MM.1S (cell line): ENCODE data around the gene SNX7.

Experiments used
- EZH2 ChIP-seq: fragments of 300-600 bp; sonication (generic); optimal IDR thresholded peaks from 2 replicates; pipeline ENCODE3; 2017; ENCODE audit warnings: low read depth, mild to moderate bottlenecking, antibody characterized with exemption, low read length, mixed read lengths
- EZH2phosphoT487 ChIP-seq: fragments of 300-600 bp; sonication (generic); IDR thresholded peaks from 2 replicates; pipeline ENCODE4 v1.6.1; 2018; ENCODE audit warnings: antibody characterized with exemption, low read length
- TF ChIP-seq, protein P1 (sequence below): fragments of 300-600 bp; sonication (generic); IDR thresholded peaks from 2 replicates; pipeline ENCODE4 v1.5.1; 2016; ENCODE audit warnings: antibody characterized with exemption, low read length, mixed read lengths

DNA sequence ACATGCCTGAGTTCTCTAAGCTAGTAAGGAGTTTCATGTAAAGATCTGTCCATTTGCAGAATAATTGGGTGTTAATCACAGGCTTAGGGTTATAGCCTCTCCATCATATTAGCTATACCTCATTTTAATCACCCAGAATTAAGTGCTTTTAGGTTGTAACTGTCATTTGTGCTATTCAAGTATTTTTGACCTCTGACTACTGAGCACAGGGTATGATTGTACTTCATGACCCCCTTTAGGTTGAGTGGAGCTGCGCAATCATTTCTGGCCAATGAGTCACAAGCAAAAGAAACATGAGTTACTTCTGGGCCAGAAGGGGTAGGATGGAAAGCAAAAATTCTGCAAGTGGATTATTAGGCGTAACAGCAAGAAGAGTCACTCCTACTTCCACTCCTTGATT is 8.4 kb upstream of the SNX7 start:
- TF ChIP-seq EZH2phosphoT487 (no peak), EZH2 (no peak)
- TF ChIP-seq, protein P1, sequence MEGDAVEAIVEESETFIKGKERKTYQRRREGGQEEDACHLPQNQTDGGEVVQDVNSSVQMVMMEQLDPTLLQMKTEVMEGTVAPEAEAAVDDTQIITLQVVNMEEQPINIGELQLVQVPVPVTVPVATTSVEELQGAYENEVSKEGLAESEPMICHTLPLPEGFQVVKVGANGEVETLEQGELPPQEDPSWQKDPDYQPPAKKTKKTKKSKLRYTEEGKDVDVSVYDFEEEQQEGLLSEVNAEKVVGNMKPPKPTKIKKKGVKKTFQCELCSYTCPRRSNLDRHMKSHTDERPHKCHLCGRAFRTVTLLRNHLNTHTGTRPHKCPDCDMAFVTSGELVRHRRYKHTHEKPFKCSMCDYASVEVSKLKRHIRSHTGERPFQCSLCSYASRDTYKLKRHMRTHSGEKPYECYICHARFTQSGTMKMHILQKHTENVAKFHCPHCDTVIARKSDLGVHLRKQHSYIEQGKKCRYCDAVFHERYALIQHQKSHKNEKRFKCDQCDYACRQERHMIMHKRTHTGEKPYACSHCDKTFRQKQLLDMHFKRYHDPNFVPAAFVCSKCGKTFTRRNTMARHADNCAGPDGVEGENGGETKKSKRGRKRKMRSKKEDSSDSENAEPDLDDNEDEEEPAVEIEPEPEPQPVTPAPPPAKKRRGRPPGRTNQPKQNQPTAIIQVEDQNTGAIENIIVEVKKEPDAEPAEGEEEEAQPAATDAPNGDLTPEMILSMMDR, result no peak
